Measurements from ENCODE around the gene SH3YL1.

Gene SH3YL1

DNA sequence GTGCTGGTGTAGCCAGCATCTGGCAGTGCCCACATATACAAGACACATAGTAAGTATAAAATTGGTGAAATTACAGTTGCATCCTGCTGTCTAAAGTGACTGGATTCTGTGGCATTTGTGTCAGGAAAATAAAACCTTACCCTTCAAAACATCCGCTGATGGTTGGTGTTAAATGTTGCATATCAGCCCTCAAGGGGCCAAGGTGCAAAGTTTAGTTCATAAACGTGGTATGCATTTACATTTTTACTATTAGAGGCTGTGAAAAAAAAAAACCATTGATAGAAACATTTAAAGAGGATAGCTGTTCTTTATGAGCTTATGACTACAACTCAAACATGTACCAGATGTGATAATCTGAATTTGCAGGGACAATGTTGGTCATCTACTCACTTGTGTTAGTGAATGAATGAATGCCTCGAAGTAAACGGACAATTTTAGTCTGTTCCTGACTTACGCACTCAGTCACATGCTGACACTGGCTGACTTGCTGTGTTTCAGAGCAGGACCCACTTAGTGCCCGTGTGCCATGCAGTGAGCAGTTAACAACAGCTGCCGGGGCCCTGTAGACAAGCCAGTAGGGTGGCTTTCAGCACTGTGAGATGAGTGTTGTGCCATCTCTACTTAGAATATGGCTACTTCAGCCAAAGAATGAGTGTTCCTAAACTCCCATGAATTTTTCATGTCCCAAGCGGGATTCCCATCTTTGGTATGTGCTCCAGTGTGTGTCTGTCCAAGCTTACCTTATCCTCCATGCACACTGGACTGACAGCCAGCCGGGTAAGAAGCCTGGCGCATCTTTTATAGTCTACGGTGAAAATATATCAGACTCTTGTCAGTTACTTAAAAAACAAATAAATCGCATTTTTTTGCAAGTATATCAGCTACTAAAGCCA, 18.8 kb upstream of the SH3YL1 start:
- DNase-seq: no peak

DNA sequence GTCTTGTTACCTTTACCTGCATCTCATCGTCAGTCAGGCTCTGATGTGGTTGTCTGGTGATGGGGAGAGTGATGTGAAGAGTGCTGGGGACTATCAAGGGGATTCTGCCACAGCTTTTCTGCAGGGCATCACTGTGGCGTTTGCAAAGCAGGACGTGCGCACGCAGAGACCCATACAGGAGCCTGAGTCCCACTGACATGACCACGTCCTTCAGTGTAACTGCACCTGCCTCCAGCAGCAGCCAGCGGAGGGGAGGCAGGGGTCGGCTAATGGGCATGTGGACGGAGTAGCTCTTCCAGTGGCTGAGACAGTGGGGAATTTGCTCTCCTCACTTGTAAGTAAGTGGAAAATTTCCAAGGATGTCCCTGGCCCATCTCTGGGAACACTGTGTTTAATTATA, 17.5 kb upstream of the SH3YL1 start:
- no peak for DNase-seq

DNA sequence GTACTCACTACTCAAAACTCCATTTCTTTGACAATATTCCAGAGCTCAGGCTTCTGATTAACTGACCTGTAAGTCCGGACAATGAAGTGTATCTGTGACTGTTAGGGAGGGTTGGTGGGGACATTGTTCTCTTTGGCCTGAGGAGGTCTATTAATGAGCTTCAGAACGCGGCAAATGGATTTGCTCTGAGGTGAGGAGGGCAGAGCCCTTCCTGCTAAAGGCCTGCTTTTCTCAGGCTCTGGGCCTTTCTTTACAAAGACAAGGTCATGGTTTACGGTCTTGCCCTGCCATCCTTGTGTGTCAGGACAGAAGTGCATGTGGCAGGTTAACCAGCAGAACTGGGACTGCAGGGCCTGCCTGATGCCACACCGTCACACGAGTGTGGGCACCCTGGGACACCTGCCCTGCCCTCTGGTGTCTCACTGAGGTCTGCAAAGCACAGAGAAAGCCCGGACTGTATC, 16.8 kb upstream of the SH3YL1 start:
- no peak for DNase-seq

DNA sequence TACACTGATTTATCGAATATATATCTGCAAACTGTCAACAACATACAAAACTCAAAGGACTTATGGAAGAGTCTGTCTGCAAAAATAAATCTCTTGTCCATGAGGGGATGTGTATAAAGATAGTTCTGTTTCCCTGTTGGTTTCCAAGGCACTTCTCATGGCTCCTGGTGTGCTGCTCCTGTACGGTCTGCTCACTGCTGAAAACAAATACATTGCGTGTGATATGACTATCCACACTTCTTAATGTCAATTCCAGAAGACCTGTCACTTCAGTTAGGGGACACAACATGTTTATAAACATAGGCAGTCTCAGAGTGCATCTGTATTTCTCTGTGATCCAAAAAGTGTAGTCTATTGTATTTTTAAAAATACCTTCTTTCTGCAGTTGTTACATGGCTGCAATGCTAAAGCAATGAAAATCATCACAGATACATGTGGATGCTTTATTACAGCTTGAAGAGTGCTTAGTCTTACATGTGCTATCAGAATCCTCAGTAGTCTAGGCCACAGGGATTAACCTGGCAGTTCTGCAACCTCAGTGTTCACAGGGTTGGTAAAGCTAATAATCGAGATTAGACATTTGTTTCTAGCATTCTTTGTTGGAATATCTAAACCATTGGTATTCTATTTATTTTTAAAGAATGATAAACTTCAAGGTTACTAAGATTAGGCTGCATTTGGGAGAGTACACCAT, 16.3 kb upstream of the SH3YL1 start:
- no peak for DNase-seq

DNA sequence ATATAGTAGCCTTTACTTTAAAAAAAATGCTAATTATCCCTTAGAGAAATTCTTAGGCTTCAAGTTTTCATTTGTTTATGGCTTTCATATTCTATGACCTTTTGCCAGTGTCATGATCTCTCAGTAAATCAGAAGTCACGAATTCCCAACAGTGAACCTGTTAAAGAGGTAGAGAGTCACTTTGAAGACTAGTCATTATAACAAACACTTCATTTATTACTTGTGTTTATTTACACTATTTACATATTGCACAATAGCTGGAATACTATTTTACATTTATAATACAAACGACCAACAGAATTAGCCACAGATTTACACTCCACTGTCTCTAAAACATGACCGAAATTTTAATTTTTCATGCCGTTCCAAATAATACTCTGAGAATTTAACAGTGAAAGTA, 15.5 kb upstream of the SH3YL1 start:
- no peak for DNase-seq

DNA sequence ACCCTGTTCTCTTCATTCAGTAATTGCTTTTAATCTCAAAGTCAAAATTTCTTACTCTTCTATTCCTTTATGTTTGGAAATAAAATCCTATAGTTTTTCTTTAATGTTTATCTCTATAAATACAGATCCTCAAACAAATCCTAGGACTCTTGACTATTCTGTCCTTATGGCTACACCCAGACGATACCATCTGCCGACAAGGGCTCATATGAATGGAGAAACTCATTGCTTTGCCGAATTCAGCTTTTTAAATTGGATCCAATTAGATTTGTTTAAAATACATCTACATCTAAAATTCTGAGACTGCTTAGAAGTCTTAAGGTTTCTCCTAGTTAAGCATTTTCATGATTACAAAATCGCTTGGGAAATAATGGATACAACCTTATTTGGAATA, 15.1 kb upstream of the SH3YL1 start:
- peak in 1 of 2 donors; percentile 31 for DNase-seq

DNA sequence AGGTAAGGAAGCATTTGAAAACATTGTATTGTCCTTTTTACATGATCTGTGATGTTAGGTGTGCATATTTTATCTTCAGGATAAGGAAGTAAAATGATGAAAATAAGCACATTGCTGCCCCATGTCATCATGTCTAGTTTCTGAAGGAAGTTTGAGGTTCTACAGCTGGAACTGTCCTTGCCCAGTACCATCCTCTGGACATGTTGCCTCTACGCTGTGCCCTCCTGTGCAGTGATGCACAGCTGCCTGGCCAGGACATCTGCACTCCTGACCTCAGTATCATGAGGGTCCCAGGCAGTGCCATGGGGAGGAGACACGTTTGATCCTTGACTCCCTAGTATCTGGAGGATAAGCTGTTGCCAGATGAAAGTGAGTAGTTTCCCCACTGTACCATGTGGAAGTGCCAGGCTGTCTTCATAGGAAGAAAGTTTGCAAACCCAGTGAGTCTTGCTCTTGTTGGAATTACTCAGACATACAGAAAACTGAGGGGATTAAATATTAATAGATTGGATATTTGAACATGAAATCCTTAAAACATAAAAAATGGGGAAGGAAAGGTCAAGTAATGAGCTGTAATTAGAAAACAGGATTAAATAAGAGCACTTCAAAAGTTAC, 14.6 kb upstream of the SH3YL1 start:
- no peak for DNase-seq

DNA sequence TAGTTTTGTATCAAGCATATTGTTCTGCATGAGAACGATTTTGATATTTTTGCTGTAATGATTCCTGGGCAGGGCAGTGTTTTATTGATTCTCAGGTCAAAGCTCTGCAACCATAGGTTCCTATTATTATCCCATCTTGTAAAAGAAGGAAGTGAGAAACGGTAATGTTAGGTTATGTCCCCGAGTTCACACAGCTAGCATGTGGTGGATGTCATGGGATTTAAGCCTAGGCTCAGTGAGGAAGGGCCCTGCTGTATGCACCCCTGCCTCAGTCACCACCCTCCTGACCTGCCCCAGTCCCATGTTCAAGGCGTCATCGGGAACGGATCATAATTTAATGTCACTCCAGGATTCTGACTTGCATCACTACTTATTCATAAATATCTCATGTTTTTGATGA, 11.6 kb upstream of the SH3YL1 start:
- DNase-seq: peak in 1 of 2 donors; percentile 61

DNA sequence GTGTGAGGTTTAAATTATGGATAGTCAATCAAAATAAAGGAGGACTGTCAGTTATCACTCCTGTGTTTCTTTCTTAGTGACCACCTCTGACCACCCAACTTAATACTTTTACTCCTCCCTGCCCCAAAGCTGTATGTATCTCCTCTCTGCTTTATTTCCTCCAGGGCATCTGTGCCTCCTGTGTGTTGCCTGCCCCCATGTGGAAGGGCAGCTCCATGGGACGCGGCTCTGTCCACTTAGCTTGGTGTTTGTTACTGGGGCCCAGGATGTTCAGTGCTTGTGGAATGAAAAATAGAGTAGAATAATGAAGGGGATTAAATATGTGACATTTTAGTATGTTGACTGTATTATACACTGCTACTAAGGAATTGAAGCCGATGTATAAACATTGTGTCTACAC, 10.7 kb upstream of the SH3YL1 start:
- no peak for DNase-seq

DNA sequence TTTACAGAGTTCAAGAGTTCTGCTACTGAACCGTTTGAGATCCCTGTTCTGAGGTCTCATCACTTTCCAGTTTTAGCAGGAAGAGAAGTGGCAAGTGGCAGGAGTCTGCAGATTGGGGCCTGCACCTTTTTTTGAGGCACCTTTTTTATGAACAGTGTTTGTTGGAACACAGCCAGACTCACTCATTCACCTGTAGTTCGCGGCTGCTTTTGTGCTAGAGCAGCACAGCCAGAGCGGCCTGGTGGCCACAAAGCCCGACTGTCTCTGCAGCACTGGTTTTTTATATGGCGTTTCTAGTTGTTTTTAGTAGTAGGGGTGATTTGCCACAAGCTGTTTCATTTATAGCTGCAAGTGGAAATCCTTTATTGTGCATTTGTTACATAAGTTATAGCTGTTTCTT, 9.5 kb upstream of the SH3YL1 start:
- no peak for DNase-seq

DNA sequence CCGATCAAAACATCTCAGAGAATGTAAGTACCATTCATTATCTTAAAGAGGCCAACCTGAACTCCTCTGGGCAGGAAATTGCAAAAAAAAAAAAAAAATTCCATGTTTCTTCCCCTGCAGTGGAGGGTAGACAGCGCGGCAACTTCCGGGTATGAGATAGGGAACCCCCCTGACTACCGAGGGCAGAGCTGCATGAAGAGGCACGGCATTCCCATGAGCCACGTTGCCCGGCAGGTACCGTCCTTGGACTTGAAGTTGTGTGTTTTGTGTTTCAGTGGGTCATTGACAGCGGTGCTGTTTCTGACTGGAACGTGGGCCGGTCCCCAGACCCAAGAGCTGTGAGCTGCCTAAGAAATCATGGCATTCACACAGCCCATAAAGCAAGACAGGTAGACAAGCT, 8.1 kb upstream of the SH3YL1 start:
- no peak for DNase-seq

DNA sequence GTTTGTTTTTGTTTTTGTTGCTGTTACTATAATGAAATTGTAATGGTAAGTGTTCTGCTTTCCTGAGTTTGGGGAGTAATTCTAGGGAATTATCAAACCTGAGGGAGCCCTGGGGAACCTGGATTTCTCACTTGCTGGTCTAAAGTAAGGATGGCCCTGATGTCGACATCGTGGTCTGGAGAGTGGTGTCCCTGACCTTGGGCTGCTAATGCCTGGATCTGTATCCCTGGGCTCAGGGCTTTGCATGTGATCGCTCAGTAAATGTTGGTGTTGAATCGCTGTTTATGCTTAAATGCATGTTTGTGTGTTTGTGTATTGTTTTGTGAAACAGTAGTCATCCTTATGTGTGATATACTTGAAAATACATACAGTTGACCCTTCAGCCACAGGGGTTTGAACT, 7.0 kb upstream of the SH3YL1 start:
- DNase-seq: no peak

DNA sequence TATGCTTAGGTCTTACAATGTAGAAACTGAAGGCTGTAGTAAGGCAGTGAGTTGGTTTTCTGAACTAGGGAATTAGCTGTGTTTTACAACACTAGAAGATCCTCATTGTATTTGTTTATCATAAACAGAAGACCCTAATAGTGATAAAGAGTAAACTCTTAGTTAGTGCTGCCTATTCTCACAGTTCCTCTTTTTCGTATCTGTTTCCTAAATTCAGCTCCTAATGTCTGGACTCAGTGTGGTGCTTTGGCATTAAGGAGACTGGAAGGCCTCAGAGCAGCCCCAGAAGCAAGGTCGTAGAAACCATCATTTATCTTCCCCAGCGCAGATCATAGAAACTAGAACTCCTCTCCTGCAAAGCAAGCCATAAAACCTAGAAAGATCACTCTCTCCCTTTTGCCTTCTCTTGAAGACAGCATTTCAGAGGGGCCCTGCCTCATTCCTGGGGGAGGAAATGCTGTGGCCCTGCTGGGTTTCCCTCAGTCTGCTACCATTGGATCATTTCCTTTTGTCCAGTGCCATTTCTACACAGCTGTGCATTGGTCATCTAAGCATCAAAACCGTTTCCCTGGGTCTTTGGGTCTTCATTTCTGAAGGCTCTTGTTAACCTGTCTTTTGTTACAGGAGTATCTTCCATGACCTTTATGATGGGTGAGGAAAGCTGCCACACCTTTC, 5.7 kb upstream of the SH3YL1 start:
- DNase-seq: no peak

DNA sequence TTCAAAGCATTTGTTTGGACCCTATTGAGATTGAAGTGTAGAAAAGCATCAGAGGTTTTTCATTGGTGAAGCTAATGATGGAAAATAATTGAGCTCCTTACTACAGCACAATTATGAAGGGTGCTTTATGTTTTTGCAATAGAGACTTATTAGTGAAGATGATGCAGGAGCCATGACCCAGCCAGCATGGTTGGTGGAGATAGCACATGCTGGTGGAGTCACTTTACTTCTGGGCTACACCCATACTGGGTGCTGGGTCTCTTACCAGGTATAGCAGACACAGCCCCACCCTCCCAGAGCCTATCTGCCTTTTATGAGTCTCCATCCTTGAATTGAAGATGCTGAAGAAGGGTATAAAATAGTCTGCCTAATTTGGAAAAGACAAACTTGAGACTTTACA, 4.5 kb upstream of the SH3YL1 start:
- no peak for DNase-seq

DNA sequence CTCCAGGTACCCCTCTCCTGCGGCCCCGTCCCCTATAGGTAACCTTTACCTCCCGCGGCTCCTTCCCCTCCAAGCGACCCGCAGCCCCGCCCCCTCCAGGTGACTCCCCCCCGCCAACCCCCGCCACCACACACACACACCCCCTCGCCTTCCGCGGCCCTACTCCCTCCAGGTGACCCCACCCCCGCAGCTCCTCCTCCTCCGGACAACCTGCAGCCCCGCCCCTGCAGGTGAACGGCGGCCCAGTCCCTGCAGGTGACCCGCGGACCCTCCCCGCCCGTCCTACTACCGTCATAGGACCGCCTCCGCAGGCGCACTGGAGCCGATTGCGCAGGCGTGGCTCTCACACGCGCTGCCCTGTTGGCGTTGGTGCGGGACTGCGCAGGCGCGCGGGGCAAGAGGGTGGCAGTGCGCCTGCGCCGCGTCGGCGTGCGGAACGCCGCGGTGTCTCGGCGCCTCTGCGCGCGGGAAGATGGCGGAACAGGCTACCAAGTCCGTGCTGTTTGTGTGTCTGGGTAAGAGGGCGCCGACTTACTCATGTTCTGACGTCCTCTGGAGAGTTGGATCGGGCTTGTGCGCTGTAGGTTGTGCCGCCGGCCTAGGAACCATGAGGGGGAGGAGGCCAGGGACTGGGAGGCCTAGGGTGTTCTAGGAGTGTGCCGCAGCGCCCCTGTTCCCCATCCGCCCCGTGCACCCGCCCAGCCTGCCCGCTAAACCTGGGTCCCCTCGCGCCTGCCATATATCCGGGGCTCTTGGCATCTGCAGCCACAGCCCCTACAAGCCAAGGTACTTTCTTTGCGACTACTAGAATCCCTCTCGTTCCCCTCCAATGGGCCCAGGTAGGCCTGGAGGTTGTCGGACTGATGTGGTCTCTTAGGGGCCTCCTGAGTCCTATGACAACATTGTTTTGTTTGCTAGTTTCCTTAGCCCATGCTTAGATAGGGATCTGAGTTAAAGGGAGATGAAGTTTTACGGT, 949 bp upstream of the SH3YL1 start, which contains the start of gene ACP1:
ACP1 (plus strand) TSS at position 455 of the 976 bp plus-strand sequence; CDS start at position 473, 18 bp downstream.
- DNase-seq: peak; percentile 92 to 94

DNA sequence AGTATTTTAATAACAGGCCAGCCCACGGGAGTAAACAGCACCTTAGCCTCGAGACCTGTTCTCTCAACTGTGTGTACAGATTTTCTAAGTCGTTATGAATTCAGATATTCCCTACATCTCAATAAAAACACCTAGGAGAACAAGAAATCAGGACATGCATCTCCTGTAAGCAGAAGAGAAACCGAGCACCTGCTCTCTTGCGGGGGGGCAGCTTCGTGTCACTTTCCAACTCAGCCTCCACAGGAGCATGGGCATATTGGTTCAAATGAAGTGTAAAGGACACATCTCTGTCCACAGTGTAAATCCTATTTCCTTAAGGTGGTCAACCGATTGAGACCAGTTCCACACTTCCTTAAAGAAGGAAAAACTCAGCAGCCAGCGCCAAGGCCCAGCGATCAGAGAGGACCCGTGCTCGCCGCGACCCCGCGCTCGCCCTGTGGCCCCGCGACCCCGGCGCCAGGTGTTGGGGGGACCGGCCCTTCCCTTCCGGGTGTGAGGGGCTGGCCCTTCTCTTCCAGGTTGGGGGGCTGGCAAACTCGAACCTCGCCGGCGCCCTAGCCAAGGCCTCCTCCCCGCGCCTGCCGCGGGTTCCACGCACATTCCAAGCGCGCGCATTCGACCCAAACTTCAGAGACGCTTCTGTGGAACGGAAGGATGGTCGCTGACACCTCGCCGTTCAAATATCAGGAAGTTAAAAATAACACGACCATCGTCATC, 652 bp downstream of the SH3YL1 start:
- no peak for DNase-seq

DNA sequence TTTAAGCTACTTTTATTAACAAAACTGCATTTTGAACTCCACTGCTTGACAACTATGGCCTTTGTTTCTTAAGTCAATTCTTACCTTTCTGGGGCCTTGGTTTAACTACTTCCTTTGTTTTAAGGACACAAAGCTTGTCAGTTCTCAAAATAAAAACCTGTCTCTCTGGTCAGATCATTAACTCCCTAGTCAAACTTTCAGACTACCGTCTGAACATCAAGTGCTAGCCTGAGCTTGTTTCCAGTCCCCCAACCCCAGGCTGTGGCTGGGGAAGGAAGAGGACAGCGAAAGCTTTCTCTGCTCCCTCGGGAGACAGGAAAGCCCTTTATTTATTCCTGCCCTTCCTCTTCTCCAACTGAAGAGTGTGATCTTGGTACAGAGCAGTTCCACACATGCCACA, 1.7 kb downstream of the SH3YL1 start:
- no peak for DNase-seq

DNA sequence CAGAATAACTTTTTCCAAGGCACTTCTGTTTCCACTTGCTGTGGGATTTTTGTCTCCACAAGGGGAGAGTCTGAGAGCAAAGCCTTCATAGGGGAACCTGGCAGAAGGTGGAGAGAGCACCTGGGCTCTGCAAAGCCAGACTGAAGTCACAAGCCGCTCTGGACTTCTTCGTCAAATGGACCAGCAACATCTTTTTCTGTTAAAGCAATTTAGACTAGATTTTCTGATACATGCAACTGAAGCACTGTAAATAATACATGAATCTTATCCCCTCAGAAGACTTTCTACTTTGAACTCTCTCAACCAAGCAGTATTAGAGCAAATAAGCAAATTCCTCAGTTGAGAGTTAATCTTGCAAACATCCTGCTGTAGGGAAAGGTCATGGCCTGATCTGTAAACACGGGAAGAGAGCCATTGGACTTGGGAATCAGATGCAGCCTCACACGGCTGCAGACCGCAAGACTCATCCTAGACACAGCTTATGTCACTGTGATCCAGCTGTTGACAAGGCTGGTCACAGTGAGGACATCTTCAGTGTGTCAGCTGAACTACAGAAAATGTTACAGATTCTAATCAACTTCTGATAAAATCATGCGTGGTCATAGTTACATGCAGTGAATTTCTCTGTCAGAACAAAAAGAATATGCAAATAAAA, 3.2 kb downstream of the SH3YL1 start:
- DNase-seq: no peak

DNA sequence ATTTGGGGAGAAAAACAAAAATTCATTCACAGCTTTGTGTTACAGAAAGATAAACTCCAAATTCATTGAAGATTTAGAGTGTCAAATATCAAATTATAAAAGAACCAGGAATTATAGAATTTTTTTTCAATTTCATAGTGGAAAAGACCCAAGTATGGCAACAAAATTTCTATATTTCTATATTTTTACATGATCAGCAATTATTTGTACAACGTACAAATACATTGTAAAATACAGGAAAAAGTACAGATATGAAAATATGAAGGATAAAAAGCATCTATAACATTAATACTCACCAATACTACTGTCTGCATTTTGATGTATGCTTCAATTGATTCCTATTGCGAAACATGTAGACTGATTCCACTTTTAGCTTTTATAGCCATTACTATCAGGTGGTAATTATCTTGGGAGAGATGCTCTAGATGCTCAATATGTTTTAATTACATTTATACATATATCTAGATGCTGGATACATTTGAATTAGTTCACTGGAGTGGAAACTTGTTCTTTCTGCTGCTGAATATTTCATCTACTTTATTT, 4.0 kb downstream of the SH3YL1 start:
- DNase-seq: no peak

DNA sequence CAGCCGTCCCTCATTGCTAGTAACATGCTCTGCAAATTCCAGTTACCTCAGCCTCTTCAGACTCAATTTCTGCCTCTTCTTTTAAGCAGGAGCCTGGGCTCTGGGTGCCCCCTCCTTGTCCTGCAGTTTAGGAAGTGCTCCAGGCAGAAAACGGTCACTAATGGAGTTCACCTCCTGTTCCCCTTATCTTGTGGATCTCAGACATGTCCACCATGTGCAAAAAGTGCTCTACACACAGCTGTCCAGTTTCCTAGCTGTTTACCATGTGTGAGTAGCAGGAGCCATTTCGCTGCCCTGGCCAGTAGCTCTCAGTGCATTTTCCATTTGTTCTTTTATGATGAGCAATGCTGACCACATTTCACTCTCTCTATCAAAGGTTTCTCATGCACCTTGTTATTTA, 4.9 kb downstream of the SH3YL1 start:
- DNase-seq: no peak
